Uterus (tissue), 4 donors: Measurements from ENCODE around the gene LRRC4C. TPM values are rescaled to one million over a fixed set of nuclear protein-coding genes. Genes with fewer than 3 reads are reported as not detected.

Source experiments
- DNase-seq, 2 donors: peaks; one replicate each; pipeline ENCODE4 v3.0.0-alpha.2; 2019 to 2020
- H3K27ac ChIP-seq, 2 donors: fragments of 200-600 bp; sonication (generic); 1 replicate in 1 of 2; 2 replicates in 1 of 2; pipeline ENCODE4 v1.5.1; 2016 to 2018
- H3K27me3 ChIP-seq, 2 donors: fragments of 200-600 bp; sonication (generic); one replicate each; pipeline ENCODE4 v1.5.1; 2018 to 2019; ENCODE audit warnings: control low read depth in 1 of 2
- H3K36me3 ChIP-seq, 2 donors: fragments of 200-600 bp; sonication (generic); one replicate each; pipeline ENCODE4 v1.5.1; 2019; ENCODE audit warnings: control low read depth in 1 of 2
- H3K4me1 ChIP-seq, 2 donors: fragments of 200-600 bp; sonication (generic); one replicate each; pipeline ENCODE4 v1.5.1; 2018 to 2019; ENCODE audit warnings: control low read depth in 1 of 2
- H3K4me3 ChIP-seq, 2 donors: fragments of 200-600 bp; sonication (generic); 1 replicate in 1 of 2; 2 replicates in 1 of 2; pipeline ENCODE4 v1.5.1; 2018 to 2019; ENCODE audit warnings: mild to moderate bottlenecking in 1 of 2
- H3K9me3 ChIP-seq, 2 donors: fragments of 200-600 bp; sonication (generic); one replicate each; pipeline ENCODE4 v1.5.1; 2019; ENCODE audit warnings: control low read depth in 1 of 2
- POLR2A ChIP-seq, 2 donors: fragments of 450-650 bp; IDR thresholded peaks; one replicate each; pipeline ENCODE4 v1.6.1; 2016; ENCODE audit warnings: antibody characterized with exemption in 2 of 2, mild to moderate bottlenecking in 1 of 2, moderate library complexity in 1 of 2
- intact Hi-C: fragments of 100-400 bp; cut with DNase I; formaldehyde crosslinking; loops from one replicate; pipeline ENCODE4 v1.15.1; 2023; ENCODE audit warnings: low total_unique reads
- total RNA-seq, 4 donors: library from RNA; depleted of rRNA in 3 of 4; stranded (reverse); fragments of >200 nt in 3 of 4; gene quantifications; one replicate each; pipeline versions ENCODE4 v1.1.0 to v1.2.4, GENCODE V29; 2014 to 2023
- TF ChIP-seq, protein P1 (sequence below), 4 experiments: fragments of 200-600 bp in 2 of 4; fragments of 450-650 bp in 2 of 4; sonication (generic) in 2 of 4; IDR thresholded peaks; one replicate each; pipeline ENCODE4 v1.5.1; 2016 to 2019; ENCODE audit warnings: antibody characterized with exemption in 4 of 4, mild to moderate bottlenecking in 2 of 4, moderate library complexity in 1 of 4
- donor health status: DM: yes; HTN: yes; CAD: no.

Gene LRRC4C
- total RNA-seq, 4 donors from 2014 or later = 1.5 to 16.9 (median 2.1) TPM; not detected in 1

DNA sequence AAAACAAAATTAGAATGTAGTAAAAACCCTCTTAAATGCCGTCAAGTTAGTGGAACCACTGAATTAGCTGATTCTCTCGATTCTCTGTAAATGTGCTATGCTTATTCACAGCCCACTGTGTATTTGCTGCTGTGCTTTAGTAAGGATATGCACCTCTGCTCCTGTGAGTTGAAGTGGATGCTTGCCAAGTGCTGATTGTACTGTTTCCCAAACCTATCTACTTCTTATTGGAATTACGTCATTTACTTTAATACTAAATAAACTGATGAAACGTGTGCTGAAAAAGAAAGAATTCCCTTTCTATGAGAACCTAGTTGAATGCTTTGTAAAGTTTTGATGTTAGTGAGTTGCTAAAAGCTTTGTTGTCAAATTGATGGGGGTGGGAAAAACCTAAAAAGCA is 158.4 kb downstream of the LRRC4C start:
- TF ChIP-seq, protein P1, sequence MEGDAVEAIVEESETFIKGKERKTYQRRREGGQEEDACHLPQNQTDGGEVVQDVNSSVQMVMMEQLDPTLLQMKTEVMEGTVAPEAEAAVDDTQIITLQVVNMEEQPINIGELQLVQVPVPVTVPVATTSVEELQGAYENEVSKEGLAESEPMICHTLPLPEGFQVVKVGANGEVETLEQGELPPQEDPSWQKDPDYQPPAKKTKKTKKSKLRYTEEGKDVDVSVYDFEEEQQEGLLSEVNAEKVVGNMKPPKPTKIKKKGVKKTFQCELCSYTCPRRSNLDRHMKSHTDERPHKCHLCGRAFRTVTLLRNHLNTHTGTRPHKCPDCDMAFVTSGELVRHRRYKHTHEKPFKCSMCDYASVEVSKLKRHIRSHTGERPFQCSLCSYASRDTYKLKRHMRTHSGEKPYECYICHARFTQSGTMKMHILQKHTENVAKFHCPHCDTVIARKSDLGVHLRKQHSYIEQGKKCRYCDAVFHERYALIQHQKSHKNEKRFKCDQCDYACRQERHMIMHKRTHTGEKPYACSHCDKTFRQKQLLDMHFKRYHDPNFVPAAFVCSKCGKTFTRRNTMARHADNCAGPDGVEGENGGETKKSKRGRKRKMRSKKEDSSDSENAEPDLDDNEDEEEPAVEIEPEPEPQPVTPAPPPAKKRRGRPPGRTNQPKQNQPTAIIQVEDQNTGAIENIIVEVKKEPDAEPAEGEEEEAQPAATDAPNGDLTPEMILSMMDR (IDR thresholded peaks at IDR 0.05) = no peak
- TF ChIP-seq POLR2A (IDR thresholded peaks at IDR 0.05) = no peak
- Histone ChIP-seq H3K9me3 (no peaks in the 10 kb centered on the region), H3K27me3 (no peaks in the 10 kb centered on the region), H3K27ac (no peak overlapping the region), H3K4me1 (no peaks in the 10 kb centered on the region), H3K36me3 (no peaks in the 10 kb centered on the region), H3K4me3 (no peak overlapping the region)
- no peak for DNase-seq
- intact Hi-C loops = no loop called here

DNA sequence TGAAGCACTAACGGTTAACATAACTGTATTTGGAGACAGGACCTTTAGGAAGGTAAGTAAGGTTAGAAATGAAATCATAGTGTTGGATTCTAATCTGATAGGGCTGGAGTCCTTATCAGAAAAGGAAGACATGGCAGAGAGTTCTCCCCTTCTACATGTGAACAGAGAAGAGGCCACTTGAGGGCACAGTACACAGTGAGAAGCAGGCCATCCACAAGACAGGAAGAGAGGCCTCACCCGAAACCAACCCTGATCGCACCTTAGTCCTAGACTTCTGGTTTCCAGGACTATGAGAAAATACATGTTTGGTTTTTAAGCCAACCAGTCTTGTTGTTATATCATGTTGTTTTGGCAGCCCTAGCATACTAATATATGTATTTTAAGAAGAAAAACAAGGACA is 170.0 kb downstream of the LRRC4C start:
- no peak overlapping the region for H3K4me3 ChIP-seq
- DNase-seq = no peak
- no peak overlapping the region for H3K27ac ChIP-seq
- H3K27me3 ChIP-seq = no peaks in the 10 kb centered on the region
- TF ChIP-seq, protein P1 (IDR thresholded peaks at IDR 0.05) = no peak
- no peak for TF ChIP-seq POLR2A (IDR thresholded peaks at IDR 0.05)
- no peaks in the 10 kb centered on the region for H3K4me1 ChIP-seq
- intact Hi-C loops = no loop called here
- H3K9me3 ChIP-seq = no peaks in the 10 kb centered on the region
- H3K36me3 ChIP-seq = no peaks in the 10 kb centered on the region

DNA sequence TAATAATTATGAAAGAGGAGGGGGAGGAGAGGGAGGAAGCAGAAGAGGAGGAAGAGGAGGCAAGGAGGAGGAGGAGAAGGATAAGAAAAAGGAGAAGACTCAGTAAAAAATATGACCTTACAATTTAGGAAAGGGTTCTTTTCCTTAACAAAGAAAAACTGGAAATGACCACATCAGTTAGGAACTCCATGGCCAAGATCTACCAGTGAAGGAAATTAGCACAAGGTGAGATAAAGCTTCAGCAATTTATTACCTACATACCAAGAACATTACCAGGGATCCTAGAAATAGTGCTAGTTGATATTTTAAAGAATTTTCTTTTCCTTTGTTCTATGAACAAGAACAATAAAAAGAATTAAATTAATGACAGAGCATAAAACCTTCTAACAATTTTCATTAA is 172.7 kb downstream of the LRRC4C start:
- no peak overlapping the region for H3K4me3 ChIP-seq
- intact Hi-C loops = no loop called here
- TF ChIP-seq POLR2A (IDR thresholded peaks at IDR 0.05) = no peak
- TF ChIP-seq, protein P1 (IDR thresholded peaks at IDR 0.05) = no peak
- no peaks in the 10 kb centered on the region for H3K9me3 ChIP-seq
- H3K27me3 ChIP-seq = no peaks in the 10 kb centered on the region
- H3K27ac ChIP-seq = no peak overlapping the region
- H3K36me3 ChIP-seq = no peaks in the 10 kb centered on the region
- no peaks in the 10 kb centered on the region for H3K4me1 ChIP-seq
- DNase-seq = no peak

DNA sequence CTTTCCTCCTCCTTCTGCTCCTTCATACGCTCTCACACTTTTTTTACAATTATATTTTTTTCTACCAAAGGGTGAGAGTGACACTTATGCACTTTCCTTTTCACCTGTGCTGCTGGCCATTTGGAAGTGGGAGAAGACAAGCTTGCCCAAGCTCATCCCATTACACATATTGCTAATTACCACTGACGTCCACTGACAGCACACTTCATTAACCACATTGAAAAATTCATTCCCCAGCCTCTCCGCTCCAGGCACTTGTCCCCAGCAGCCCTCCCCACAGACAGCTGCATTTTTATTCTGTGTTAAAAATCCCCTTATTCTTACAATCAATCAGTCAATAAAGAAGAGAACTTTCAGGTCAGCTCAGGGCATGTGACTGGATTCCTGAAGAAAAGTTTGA is 175.1 kb downstream of the LRRC4C start:
- intact Hi-C loops = no loop called here
- Histone ChIP-seq H3K9me3 (no peaks in the 10 kb centered on the region), H3K36me3 (no peaks in the 10 kb centered on the region), H3K4me1 (no peaks in the 10 kb centered on the region), H3K27me3 (no peaks in the 10 kb centered on the region), H3K27ac (no peak overlapping the region), H3K4me3 (no peak overlapping the region)
- no peak for DNase-seq
- TF ChIP-seq, protein P1 (IDR thresholded peaks at IDR 0.05) = no peak
- no peak for TF ChIP-seq POLR2A (IDR thresholded peaks at IDR 0.05)

DNA sequence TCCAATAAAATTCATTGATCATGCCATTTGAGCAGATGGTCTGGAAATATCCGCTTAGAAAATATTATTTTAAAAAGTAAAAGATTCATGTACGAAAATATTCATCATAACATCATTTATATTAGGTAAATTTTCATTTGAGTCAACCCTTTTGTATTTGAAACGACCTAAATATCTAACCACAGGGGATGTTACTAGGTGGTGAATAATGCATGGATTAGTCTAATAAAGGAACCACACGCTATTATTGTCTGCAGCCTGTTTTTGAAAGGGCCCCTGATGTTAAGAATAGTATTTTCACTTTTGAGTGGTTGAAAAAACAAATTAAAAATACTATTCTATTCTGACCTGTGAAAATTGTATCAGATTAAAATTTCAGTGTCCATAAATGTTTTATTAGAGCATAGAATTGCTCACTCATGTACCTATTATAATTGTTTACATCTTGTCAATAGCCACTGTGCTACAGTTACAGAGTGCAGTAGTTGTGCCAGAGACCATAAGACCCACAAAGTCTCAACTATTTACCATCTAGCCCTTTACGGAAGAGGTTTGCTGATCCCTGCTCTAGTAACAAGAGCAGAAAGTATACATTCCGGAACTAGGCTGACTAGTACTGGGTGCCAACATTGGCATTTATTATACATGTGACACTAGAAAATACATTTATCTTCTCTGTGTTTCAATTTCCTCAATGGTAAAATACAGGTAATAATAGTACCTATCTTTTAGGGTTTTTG is 176.1 kb downstream of the LRRC4C start:
- Histone ChIP-seq H3K9me3 (no peaks in the 10 kb centered on the region), H3K27me3 (no peaks in the 10 kb centered on the region), H3K4me3 (no peak overlapping the region), H3K27ac (no peak overlapping the region), H3K36me3 (no peaks in the 10 kb centered on the region), H3K4me1 (no peaks in the 10 kb centered on the region)
- intact Hi-C loops = no loop called here
- DNase-seq = no peak
- no peak for TF ChIP-seq POLR2A (IDR thresholded peaks at IDR 0.05)
- TF ChIP-seq, protein P1 (IDR thresholded peaks at IDR 0.05) = no peak
